ENCODE data around the gene ALPK1. TPM values are rescaled to one million over a fixed set of nuclear protein-coding genes. Genes with fewer than 3 reads are reported as not detected.
"Not testable (repeated sequence)": the region's sequence is repeated elsewhere in the genome, so short reads cannot be mapped to it uniquely, and the experiment has no call there.

ALPK1 gene
- total RNA-seq, 2 experiments from 2014 or later, result 33.7 to 51.1 TPM

DNA sequence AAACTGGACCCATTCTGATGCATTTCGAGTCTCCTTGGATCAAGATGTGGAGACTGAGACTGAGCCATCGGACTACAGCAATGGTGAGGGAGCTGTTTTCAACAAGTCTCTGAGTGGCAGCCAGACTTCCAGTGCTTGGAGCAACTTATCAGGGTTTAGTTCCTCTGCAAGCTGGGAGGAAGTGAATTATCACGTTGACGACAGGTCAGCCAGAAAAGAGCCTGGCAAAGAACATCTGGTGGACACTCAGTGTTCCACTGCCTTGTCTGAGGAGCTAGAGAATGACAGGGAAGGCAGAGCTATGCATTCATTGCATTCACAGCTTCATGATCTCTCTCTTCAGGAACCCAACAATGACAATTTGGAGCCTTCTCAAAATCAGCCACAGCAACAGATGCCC, 134.0 kb downstream of the ALPK1 start:
- no peaks in the 10 kb centered on the region for H4K20me1 ChIP-seq (ENCODE audit: insufficient read depth, low read length)
- intact Hi-C loops (cut with micrococcal nuclease; ENCODE audit: unreplicated experiment), result no loop called here
- 0 out of 2 replicates have a peak, but pooled peaks cover 4% of the 10 kb centered on the region for H3K36me3 ChIP-seq (ENCODE audit: insufficient read depth, low read length)
- H3K9me3 ChIP-seq (ENCODE audit: low read length), result no peaks in the 10 kb centered on the region
- no peak for DNase-seq (ENCODE audit: low spot score)
- H3K79me2 ChIP-seq (ENCODE audit: insufficient read depth, low read depth, low read length), result no peaks in the 10 kb centered on the region
- no peak for TF ChIP-seq EZH2phosphoT487 (IDR thresholded peaks at IDR 0.05; ENCODE audit: borderline replicate concordance, low read depth, low read length)
- TF ChIP-seq, protein P1, sequence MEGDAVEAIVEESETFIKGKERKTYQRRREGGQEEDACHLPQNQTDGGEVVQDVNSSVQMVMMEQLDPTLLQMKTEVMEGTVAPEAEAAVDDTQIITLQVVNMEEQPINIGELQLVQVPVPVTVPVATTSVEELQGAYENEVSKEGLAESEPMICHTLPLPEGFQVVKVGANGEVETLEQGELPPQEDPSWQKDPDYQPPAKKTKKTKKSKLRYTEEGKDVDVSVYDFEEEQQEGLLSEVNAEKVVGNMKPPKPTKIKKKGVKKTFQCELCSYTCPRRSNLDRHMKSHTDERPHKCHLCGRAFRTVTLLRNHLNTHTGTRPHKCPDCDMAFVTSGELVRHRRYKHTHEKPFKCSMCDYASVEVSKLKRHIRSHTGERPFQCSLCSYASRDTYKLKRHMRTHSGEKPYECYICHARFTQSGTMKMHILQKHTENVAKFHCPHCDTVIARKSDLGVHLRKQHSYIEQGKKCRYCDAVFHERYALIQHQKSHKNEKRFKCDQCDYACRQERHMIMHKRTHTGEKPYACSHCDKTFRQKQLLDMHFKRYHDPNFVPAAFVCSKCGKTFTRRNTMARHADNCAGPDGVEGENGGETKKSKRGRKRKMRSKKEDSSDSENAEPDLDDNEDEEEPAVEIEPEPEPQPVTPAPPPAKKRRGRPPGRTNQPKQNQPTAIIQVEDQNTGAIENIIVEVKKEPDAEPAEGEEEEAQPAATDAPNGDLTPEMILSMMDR (conservative IDR thresholded peaks at IDR 0.05; ENCODE audit: low read length), result no peak
- ChIA-PET CTCF (ENCODE audit: unreplicated experiment) (no interaction called here), POLR2A (interaction anchor here (0.6 to 2.1 kb wide), 3 partner anchors 12 to 60 kb away, joined by 3 to 9 read pairs (median 3); no protein-coding TSS in a partner anchor)
- no peak overlapping the region for H3K4me3 ChIP-seq (ENCODE audit: low read depth, low read length, poor library complexity, severe bottlenecking)
- BruUV-seq (replicated peaks), result no TSS peak
- no peak overlapping the region for H2AFZ ChIP-seq (ENCODE audit: low read length)
- H3K4me1 ChIP-seq (ENCODE audit: insufficient read depth, low read length, poor library complexity, severe bottlenecking), result no peaks in the 10 kb centered on the region
- H3K27ac ChIP-seq (ENCODE audit: low read depth, low read length, poor library complexity, severe bottlenecking), result no peak overlapping the region
- no peak overlapping the region for H3K4me2 ChIP-seq (ENCODE audit: low read length)
- H3K9me2 ChIP-seq (ENCODE audit: insufficient read depth, low read length), result no peaks in the 10 kb centered on the region

- DNase-seq (ENCODE audit: low spot score), result no peak
- no peak overlapping the region for H3K4me3 ChIP-seq (ENCODE audit: low read depth, low read length, poor library complexity, severe bottlenecking)
- no peak overlapping the region for H2AFZ ChIP-seq (ENCODE audit: low read length)
- TF ChIP-seq, protein P1 (conservative IDR thresholded peaks at IDR 0.05; ENCODE audit: low read length), result no peak
- TF ChIP-seq EZH2phosphoT487 (IDR thresholded peaks at IDR 0.05; ENCODE audit: borderline replicate concordance, low read depth, low read length), result no peak
- CTCF ChIA-PET (ENCODE audit: unreplicated experiment), result interaction anchor here (0.5 kb wide), 1 partner anchor 79 kb away, joined by 3 read pairs; no protein-coding TSS in a partner anchor
- H3K9me2 ChIP-seq (ENCODE audit: insufficient read depth, low read length), result no peaks in the 10 kb centered on the region
- no peaks in the 10 kb centered on the region for H3K9me3 ChIP-seq (ENCODE audit: low read length)
- no peaks in the 10 kb centered on the region for H4K20me1 ChIP-seq (ENCODE audit: insufficient read depth, low read length)
- no peaks in the 10 kb centered on the region for H3K4me1 ChIP-seq (ENCODE audit: insufficient read depth, low read length, poor library complexity, severe bottlenecking)
- no TSS peak for BruUV-seq (replicated peaks)
- no peaks in the 10 kb centered on the region for H3K79me2 ChIP-seq (ENCODE audit: insufficient read depth, low read depth, low read length)
- 0 out of 2 replicates have a peak, but pooled peaks cover 6% of the 10 kb centered on the region for H3K36me3 ChIP-seq (ENCODE audit: insufficient read depth, low read length)
- no peak overlapping the region for H3K4me2 ChIP-seq (ENCODE audit: low read length)
- H3K27ac ChIP-seq (ENCODE audit: low read depth, low read length, poor library complexity, severe bottlenecking), result no peak overlapping the region
- intact Hi-C loops (cut with micrococcal nuclease; ENCODE audit: unreplicated experiment), result no loop called here
- POLR2A ChIA-PET, result interaction anchor here (0.5 kb wide), 1 partner anchor 460 kb away, joined by 3 read pairs; no protein-coding TSS in a partner anchor
Observed at GRCh38 chr4:112436987-112437386, 139.8 kb downstream of the ALPK1 start.

GRCh38 chr4:112442226-112442625, 145.1 kb downstream of the ALPK1 start:
- H4K20me1 ChIP-seq (ENCODE audit: insufficient read depth, low read length); intact Hi-C loops (cut with micrococcal nuclease; ENCODE audit: unreplicated experiment); H3K4me1 ChIP-seq (ENCODE audit: insufficient read depth, low read length, poor library complexity, severe bottlenecking); H2AFZ ChIP-seq (ENCODE audit: low read length); H3K79me2 ChIP-seq (ENCODE audit: insufficient read depth, low read depth, low read length); H3K36me3 ChIP-seq (ENCODE audit: insufficient read depth, low read length); H3K4me3 ChIP-seq (ENCODE audit: low read depth, low read length, poor library complexity, severe bottlenecking); BruUV-seq (replicated peaks); H3K9me3 ChIP-seq (ENCODE audit: low read length); DNase-seq (ENCODE audit: low spot score); H3K9me2 ChIP-seq (ENCODE audit: insufficient read depth, low read length); H3K27ac ChIP-seq (ENCODE audit: low read depth, low read length, poor library complexity, severe bottlenecking); CTCF ChIA-PET (ENCODE audit: unreplicated experiment); H3K4me2 ChIP-seq (ENCODE audit: low read length): not testable (repeated sequence)
- POLR2A ChIA-PET, result interaction anchor here (0.6 kb wide), 3 partner anchors 39 to 673 kb away, joined by 3 read pairs; no protein-coding TSS in a partner anchor
